K562 (cell line): ENCODE measurements around the gene SSH3. TPM values are rescaled to one million over a fixed set of nuclear protein-coding genes. Genes with fewer than 3 reads are reported as not detected.
A peak's percentile ranks its signal among the peaks of the same experiment; 100 is the strongest.

Experiments used
- ESRRA ChIP-seq: fragments of 450-650 bp; IDR thresholded peaks from 2 replicates; pipeline ENCODE4 v1.6.1; 2014; ENCODE audit warnings: low read depth, mild to moderate bottlenecking, moderate library complexity, borderline replicate concordance
- MGA ChIP-seq: fragments of 450-650 bp; IDR thresholded peaks from 2 replicates; pipeline ENCODE4 v1.6.1; 2016; ENCODE audit warnings: mild to moderate bottlenecking, moderate library complexity
- POLR2G ChIP-seq: fragments of 200-400 bp; formaldehyde crosslinking; IDR thresholded peaks from 2 replicates; pipeline ENCODE4 v1.6.1; 2017; ENCODE audit warnings: low read depth, mild to moderate bottlenecking, antibody characterized with exemption, low read length, moderate library complexity
- polyA plus RNA-seq, 8 experiments: library from polyadenylated mRNA; depleted of rRNA in 4 of 8; stranded (reverse) in 5 of 8; unstranded in 3 of 8; fragments of >200 nt; fragmentation: Nextera tagmentation in 2 of 8; fragmentation: Illumina TruSeq in 1 of 8; extraction: Ambion mirVana in 2 of 8; extraction: Trizol in 1 of 8; gene quantifications; 2 replicates each; pipeline versions ENCODE4 v1.2.1 to v1.2.3, GENCODE V29; 2011 to 2014; ENCODE audit warnings: inconsistent platforms in 1 of 8, missing spikeins in 1 of 8
- total RNA-seq, 7 experiments: library from RNA; depleted of rRNA in 6 of 7; stranded (reverse); fragments of >200 nt in 6 of 7; fragmentation: Illumina TruSeq in 2 of 7; extraction: Trizol in 2 of 7; gene quantifications; 2 replicates each; pipeline versions ENCODE4 v1.2.1 to v1.2.3, GENCODE V29; 2011 to 2021; ENCODE audit warnings: low replicate concordance in 1 of 7
- TF ChIP-seq, protein P1 (sequence below): fragments of 450-650 bp; IDR thresholded peaks from 2 replicates; pipeline ENCODE4 v1.6.1; 2016; ENCODE audit warnings: antibody characterized with exemption
- TF ChIP-seq, protein P2 (sequence below): IDR thresholded peaks from 2 replicates; pipeline ENCODE4 v1.6.1; 2014; ENCODE audit warnings: antibody characterized with exemption
- TF ChIP-seq, protein P3 (sequence below): fragments of 250-450 bp; sonication (Bioruptor Pico); IDR thresholded peaks from 2 replicates; pipeline ENCODE4 v1.4.0; 2020; ENCODE audit warnings: mild to moderate bottlenecking, moderate library complexity

Gene SSH3
- total and polyA plus RNA-seq, 9 of the 15 experiments (the other 6 are each of a cell fraction or from before 2014, with no cell fraction given): 0.07 to 1.0 (median 0.24) TPM; not detected in 3

- TF ChIP-seq MGA (no peak), POLR2G (peak; percentile 47; the same call in 1 of the 2 replicates), ESRRA (no peak)
- TF ChIP-seq, protein P1, sequence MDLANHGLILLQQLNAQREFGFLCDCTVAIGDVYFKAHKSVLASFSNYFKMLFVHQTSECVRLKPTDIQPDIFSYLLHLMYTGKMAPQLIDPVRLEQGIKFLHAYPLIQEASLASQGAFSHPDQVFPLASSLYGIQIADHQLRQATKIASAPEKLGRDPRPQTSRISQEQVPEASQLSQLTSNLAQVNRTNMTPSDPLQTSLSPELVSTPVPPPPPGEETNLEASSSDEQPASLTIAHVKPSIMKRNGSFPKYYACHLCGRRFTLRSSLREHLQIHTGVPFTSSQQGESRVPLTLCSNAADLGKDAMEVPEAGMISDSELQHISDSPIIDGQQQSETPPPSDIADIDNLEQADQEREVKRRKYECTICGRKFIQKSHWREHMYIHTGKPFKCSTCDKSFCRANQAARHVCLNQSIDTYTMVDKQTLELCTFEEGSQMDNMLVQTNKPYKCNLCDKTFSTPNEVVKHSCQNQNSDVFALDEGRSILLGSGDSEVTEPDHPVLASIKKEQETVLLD: peak; percentile 43; the same call in 1 of the 2 replicates
- TF ChIP-seq, protein P2, sequence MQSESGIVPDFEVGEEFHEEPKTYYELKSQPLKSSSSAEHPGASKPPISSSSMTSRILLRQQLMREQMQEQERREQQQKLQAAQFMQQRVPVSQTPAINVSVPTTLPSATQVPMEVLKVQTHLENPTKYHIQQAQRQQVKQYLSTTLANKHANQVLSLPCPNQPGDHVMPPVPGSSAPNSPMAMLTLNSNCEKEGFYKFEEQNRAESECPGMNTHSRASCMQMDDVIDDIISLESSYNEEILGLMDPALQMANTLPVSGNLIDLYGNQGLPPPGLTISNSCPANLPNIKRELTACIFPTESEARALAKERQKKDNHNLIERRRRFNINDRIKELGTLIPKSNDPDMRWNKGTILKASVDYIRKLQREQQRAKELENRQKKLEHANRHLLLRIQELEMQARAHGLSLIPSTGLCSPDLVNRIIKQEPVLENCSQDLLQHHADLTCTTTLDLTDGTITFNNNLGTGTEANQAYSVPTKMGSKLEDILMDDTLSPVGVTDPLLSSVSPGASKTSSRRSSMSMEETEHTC: no peak
- TF ChIP-seq, protein P3, sequence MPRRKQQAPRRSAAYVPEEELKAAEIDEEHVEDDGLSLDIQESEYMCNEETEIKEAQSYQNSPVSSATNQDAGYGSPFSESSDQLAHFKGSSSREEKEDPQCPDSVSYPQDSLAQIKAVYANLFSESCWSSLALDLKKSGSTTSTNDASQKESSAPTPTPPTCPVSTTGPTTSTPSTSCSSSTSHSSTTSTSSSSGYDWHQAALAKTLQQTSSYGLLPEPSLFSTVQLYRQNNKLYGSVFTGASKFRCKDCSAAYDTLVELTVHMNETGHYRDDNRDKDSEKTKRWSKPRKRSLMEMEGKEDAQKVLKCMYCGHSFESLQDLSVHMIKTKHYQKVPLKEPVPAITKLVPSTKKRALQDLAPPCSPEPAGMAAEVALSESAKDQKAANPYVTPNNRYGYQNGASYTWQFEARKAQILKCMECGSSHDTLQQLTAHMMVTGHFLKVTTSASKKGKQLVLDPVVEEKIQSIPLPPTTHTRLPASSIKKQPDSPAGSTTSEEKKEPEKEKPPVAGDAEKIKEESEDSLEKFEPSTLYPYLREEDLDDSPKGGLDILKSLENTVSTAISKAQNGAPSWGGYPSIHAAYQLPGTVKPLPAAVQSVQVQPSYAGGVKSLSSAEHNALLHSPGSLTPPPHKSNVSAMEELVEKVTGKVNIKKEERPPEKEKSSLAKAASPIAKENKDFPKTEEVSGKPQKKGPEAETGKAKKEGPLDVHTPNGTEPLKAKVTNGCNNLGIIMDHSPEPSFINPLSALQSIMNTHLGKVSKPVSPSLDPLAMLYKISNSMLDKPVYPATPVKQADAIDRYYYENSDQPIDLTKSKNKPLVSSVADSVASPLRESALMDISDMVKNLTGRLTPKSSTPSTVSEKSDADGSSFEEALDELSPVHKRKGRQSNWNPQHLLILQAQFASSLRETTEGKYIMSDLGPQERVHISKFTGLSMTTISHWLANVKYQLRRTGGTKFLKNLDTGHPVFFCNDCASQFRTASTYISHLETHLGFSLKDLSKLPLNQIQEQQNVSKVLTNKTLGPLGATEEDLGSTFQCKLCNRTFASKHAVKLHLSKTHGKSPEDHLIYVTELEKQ (CRISPR knock-in tag): no peak
Measured at GRCh38 chr11:67289651-67290479, 13.5 kb upstream of the SSH3 start (continued).
